PFSK-1 (cell line): ENCODE measurements around the gene ADCK1.

Experiments used
- FOXP2 ChIP-seq: optimal IDR thresholded peaks from 2 replicates; pipeline ENCODE3; 2011; ENCODE audit warnings: borderline replicate concordance, control low read depth, inconsistent platforms; ENCODE audit not compliant: insufficient read depth; ENCODE audit errors: extremely low read length, extremely low read depth
- POLR2AphosphoS5 ChIP-seq: IDR thresholded peaks from 2 replicates; pipeline ENCODE4 v1.6.1; 2012; ENCODE audit warnings: low read depth, mild to moderate bottlenecking, control low read depth, low read length, moderate library complexity
- SIN3A ChIP-seq: IDR thresholded peaks from 2 replicates; pipeline ENCODE4 v1.6.1; 2012; ENCODE audit warnings: mild to moderate bottlenecking, low read length, moderate library complexity, borderline replicate concordance; ENCODE audit not compliant: insufficient read depth
- TAF1 ChIP-seq: IDR thresholded peaks from 2 replicates; pipeline ENCODE4 v1.6.1; 2012; ENCODE audit warnings: low read length, control low read depth, borderline replicate concordance; ENCODE audit not compliant: insufficient read depth

DNA sequence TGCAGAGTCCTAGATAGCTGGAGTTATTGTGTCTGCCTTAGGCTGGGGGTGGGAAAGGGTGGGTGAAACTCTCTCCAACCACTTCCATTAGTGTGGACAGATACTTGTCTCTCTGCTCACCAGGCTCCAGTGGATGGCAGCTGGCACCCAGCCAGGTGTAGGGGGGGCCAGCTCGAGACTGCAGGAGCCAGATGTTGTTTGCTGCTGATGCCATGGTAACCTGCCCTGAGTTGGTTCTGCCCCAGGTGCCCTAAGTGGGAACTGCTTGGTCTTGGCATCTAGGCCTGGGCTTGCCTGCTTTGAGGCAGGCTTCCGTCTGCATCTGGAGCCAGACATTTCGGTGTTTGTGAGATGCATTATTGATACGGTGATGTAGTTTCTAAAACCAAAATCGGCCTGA is 82.2 kb downstream of the ADCK1 start:
- no peak for TF ChIP-seq POLR2AphosphoS5
- no peak for TF ChIP-seq TAF1
- no peak for TF ChIP-seq FOXP2
- TF ChIP-seq SIN3A, result no peak
